Stomach (tissue), 4 donors: ENCODE measurements around the gene FAM50A.

Experiments
- CTCF ChIP-seq, 7 experiments: fragments of 450-650 bp in 4 of 7; fragments of 200-600 bp in 3 of 7; sonication (generic) in 3 of 7; IDR thresholded peaks; one replicate each; pipeline ENCODE4 v1.5.1; 2016 to 2019; ENCODE audit warnings: antibody characterized with exemption in 7 of 7, control low read depth in 2 of 7, mild to moderate bottlenecking in 1 of 7
- POLR2A ChIP-seq, 4 donors: fragments of 450-650 bp; IDR thresholded peaks; one replicate each; pipeline ENCODE4 v1.6.1; 2016; ENCODE audit warnings: antibody characterized with exemption in 4 of 4, control low read depth in 2 of 4, mild to moderate bottlenecking in 1 of 4, moderate library complexity in 1 of 4
- POLR2AphosphoS5 ChIP-seq, 3 donors: sonication (generic); formaldehyde crosslinking; IDR thresholded peaks; one replicate each; pipeline ENCODE4 v1.6.1; 2016; ENCODE audit warnings: antibody characterized with exemption in 3 of 3

DNA sequence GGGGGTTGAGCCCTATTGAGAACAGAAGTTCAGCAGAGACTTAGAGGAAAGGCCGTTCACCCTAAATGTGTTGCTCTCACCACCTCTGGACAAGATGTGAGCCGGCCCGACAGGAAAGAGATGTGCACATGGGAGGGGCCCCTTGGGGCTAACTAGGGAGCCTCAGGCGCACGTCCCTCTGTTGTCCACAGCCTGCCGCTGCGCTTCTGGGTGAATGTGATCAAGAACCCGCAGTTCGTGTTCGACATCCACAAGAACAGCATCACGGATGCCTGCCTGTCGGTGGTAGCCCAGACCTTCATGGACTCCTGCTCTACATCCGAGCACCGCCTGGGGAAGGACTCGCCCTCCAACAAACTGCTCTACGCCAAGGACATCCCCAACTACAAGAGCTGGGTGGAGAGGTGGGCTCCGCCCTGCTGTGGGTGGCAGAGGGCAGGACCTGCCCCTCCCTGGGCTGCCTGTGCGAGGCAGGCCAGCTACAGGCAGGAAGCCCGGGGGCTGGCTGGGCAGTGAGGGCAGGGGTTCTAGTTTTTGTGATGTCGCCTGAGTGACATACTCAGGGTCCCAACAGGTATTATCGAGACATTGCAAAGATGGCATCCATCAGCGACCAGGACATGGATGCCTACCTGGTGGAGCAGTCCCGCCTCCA, 27.1 kb downstream of the FAM50A start:
- TF ChIP-seq POLR2A (IDR thresholded peaks at IDR 0.05): no peak
- TF ChIP-seq CTCF (IDR thresholded peaks at IDR 0.05): no peak
- no peak for TF ChIP-seq POLR2AphosphoS5 (IDR thresholded peaks at IDR 0.05)
